HUES48 (cell line): Measurements from ENCODE around the gene ZNF557.
"Not testable (repeated sequence)": the region's sequence is repeated elsewhere in the genome, so short reads cannot be mapped to it uniquely, and the experiment has no call there.

Experiments used
- H3K27ac ChIP-seq: one replicate; pipeline ENCODE4 v1.7.0; 2013; ENCODE audit warnings: low read depth, low read length, inconsistent platforms
- H3K27me3 ChIP-seq: 2 replicates; pipeline ENCODE4 v1.6.1; 2013; ENCODE audit warnings: mild to moderate bottlenecking, low read length; ENCODE audit not compliant: control insufficient read depth, insufficient read depth
- H3K36me3 ChIP-seq: 2 replicates; pipeline ENCODE4 v1.6.1; 2013; ENCODE audit warnings: low read length; ENCODE audit not compliant: control insufficient read depth, insufficient read depth
- H3K4me1 ChIP-seq: 2 replicates; pipeline ENCODE4 v1.6.1; 2013; ENCODE audit warnings: mild to moderate bottlenecking, low read length; ENCODE audit not compliant: control insufficient read depth, insufficient read depth
- H3K4me3 ChIP-seq: 2 replicates; pipeline ENCODE4 v1.5.1; 2013; ENCODE audit warnings: mild to moderate bottlenecking, low read depth, low read length
- H3K9ac ChIP-seq: 2 replicates; pipeline ENCODE4 v1.6.1; 2013; ENCODE audit warnings: mild to moderate bottlenecking, low read depth, low read length, moderate library complexity
- H3K9me3 ChIP-seq: 2 replicates; pipeline ENCODE4 v1.6.1; 2013; ENCODE audit warnings: low read length; ENCODE audit not compliant: control insufficient read depth, insufficient read depth

Gene ZNF557

DNA sequence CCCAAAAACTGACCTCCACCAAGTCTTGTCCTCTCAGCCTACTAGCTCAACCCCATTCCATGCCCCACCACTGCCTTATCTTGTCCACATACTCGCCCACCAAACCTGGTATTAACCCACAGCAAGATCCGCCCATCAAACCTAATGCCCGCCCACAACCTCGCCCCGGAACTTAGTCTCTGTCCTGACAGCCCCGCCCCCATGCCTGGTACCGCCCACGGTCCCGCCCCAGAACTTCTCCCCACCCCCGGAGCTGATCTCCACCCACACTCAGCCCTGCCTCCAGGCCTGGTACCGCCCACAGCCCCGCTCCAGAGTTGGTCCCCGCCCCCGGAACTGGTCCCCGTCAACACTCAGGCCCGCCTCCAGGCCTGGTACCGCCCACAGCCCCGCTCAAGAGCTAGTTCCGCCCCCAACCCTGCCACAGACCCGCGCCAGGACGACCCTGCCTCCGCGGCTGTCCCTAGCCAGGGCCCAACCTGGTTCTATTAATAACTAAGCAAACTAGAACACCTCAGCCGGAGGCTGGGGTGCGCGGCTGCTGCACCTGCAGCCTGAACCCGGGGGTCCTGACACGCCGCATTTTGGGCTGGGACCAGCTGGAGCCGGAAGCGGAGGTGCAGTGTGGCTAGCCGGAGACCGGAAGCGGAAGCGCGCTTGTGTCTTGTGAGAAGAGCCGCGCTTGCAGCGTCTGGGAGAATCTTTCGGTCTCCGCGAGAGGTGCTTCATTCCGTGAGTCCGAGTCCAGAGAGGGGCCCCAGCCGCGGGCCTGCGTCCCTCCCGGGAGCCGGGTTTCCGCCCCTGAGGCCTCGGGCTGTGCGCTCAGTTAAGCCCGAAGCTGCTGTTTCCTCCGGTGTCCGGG lies at the start of gene ZNF557:
TSS of gene ZNF557 (plus strand) at position 662 of the 862 bp plus-strand sequence. CDS start 5,372 bp downstream, outside the sequence.
- Histone ChIP-seq H3K9me3 (peaks cover 17% of the 10 kb centered on the region), H3K36me3 (peaks cover 22% of the 10 kb centered on the region), H3K27me3 (no peaks in the 10 kb centered on the region), H3K27ac (peak within 1 kb of the TSS; percentile 85), H3K9ac (peak within 1 kb of the TSS; percentile 62), H3K4me1 (peaks cover 4% of the 10 kb centered on the region; the same call in 1 of the 2 replicates), H3K4me3 (peak within 1 kb of the TSS; percentile 85)

DNA sequence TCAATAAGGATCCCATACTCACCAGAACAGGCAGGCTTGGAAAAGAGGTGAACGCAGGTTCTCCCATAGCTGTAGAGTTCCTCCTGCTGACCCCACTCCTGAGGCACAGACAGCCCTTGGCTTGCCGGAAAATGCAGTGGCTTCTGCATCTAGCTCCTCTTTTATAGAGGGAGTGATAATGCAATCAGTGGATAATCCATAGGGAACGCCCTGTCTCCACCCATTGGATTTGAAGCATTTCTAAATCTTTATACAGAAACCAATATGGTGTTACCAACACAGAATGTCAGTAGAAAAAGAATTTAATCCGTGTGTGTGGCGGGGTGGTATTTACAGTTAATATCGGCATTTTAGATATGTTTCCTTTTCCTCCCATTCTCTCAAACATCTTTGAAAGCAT lies 48.2 kb upstream of the ZNF557 start, which contains the start of gene MBD3L2B:
TSS of gene MBD3L2B (minus strand) at position 101 of the 400 bp plus-strand sequence. CDS start at position 67, 34 bp downstream.
- not testable (repeated sequence) for H3K36me3 ChIP-seq, H3K27me3 ChIP-seq, H3K27ac ChIP-seq, H3K4me1 ChIP-seq, H3K9ac ChIP-seq, H3K4me3 ChIP-seq
- H3K9me3 ChIP-seq: peaks cover 17% of the 10 kb centered on the region

DNA sequence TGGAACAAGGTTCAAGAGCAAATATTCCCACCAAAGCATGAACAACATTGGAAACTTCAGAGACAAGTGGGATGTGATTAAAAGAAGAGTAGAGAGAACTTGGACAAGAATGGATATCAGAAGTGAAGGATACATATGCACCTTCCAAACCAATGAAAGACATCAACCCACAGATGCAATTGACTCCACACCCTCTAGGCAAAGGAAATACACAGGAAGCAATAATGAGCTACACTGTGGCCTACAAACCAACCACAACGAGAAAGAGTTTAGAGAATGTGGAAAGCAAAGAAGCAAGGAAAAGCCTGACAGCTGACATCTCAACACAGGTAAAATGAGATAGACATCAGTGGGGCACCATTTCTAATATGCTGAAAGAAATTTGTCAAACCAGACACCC lies 40.7 kb upstream of the ZNF557 start:
- H3K4me1 ChIP-seq, H3K4me3 ChIP-seq, H3K27ac ChIP-seq, H3K9me3 ChIP-seq, H3K9ac ChIP-seq, H3K36me3 ChIP-seq, H3K27me3 ChIP-seq: not testable (repeated sequence)

DNA sequence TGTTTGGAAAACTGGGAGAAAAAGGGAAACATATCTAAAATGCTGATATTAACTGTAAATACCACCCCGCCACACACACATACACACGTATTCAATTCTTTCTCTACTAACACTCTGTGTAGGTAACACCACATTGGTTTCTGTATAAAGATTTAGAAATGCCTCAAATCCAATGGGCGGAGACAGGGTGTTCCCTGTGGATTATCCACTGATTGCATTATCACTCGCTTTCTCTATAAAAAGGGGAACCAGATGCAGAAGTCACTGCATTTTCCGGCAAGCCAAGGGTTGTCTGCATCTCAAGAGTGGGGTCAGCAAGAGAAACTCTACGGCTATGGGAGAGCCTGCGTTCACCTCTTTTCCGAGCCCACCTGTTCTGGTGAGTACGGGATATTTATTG lies 39.2 kb upstream of the ZNF557 start, which contains the start of gene MBD3L5:
TSS of gene MBD3L5 (plus strand) at position 301 of the 400 bp plus-strand sequence. CDS start at position 335, 34 bp downstream.
- not testable (repeated sequence) for H3K27me3 ChIP-seq, H3K4me1 ChIP-seq, H3K27ac ChIP-seq, H3K4me3 ChIP-seq, H3K9me3 ChIP-seq, H3K9ac ChIP-seq, H3K36me3 ChIP-seq

DNA sequence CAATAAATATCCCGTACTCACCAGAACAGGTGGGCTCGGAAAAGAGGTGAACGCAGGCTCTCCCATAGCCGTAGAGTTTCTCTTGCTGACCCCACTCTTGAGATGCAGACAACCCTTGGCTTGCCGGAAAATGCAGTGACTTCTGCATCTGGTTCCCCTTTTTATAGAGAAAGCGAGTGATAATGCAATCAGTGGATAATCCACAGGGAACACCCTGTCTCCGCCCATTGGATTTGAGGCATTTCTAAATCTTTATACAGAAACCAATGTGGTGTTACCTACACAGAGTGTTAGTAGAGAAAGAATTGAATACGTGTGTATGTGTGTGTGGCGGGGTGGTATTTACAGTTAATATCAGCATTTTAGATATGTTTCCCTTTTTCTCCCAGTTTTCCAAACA lies 29.4 kb upstream of the ZNF557 start, which contains the start of gene MBD3L4:
TSS of gene MBD3L4 (minus strand) at position 101 of the 400 bp plus-strand sequence. CDS start at position 66, 35 bp downstream.
- not testable (repeated sequence) for H3K4me1 ChIP-seq, H3K4me3 ChIP-seq, H3K27ac ChIP-seq, H3K27me3 ChIP-seq, H3K9ac ChIP-seq, H3K9me3 ChIP-seq, H3K36me3 ChIP-seq

DNA sequence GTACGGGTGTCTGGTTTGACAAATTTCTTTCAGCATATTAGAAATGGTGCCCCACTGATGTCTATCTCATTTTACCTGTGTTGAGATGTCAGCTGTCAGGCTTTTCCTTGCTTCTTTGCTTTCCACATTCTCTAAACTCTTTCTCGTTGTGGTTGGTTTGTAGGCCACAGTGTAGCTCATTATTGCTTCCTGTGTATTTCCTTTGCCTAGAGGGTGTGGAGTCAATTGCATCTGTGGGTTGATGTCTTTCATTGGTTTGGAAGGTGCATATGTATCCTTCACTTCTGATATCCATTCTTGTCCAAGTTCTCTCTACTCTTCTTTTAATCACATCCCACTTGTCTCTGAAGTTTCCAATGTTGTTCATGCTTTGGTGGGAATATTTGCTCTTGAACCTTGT lies 27.9 kb upstream of the ZNF557 start:
- H3K27me3 ChIP-seq, H3K36me3 ChIP-seq, H3K9me3 ChIP-seq, H3K4me3 ChIP-seq, H3K27ac ChIP-seq, H3K9ac ChIP-seq, H3K4me1 ChIP-seq: not testable (repeated sequence)

DNA sequence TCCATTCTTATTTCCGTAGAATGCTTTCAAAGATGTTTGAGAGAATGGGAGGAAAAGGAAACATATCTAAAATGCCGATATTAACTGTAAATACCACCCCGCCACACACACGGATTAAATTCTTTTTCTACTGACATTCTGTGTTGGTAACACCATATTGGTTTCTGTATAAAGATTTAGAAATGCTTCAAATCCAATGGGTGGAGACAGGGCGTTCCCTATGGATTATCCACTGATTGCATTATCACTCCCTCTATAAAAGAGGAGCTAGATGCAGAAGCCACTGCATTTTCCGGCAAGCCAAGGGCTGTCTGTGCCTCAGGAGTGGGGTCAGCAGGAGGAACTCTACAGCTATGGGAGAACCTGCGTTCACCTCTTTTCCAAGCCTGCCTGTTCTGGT lies 20.5 kb upstream of the ZNF557 start, which contains the start of gene MBD3L2:
TSS of gene MBD3L2 (plus strand) at position 301 of the 400 bp plus-strand sequence. CDS start at position 354, 53 bp downstream.
- not testable (repeated sequence) for H3K27me3 ChIP-seq, H3K36me3 ChIP-seq, H3K27ac ChIP-seq, H3K9ac ChIP-seq, H3K4me1 ChIP-seq, H3K9me3 ChIP-seq, H3K4me3 ChIP-seq

DNA sequence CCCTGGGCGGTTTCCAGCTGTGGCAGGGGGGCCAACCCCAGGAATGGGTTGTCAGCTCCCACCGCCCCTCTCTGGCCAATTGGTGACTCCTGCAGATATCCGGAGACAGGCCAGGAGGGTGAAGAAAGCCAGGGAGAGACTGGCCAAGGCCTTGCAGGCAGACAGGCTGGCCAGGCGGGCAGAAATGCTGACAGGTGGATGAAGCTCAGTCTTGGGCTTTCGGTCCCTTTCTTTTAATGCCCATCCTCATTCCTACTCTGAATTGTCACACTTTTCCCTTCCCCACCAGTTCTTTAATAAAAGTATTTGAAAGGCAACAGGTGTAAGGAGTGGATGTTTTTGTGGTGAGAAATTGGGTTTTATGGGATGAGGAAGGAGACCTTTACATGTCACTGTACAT lies 18.1 kb upstream of the ZNF557 start:
- H3K4me1 ChIP-seq, H3K27me3 ChIP-seq, H3K36me3 ChIP-seq, H3K9me3 ChIP-seq, H3K9ac ChIP-seq, H3K27ac ChIP-seq, H3K4me3 ChIP-seq: not testable (repeated sequence)

DNA sequence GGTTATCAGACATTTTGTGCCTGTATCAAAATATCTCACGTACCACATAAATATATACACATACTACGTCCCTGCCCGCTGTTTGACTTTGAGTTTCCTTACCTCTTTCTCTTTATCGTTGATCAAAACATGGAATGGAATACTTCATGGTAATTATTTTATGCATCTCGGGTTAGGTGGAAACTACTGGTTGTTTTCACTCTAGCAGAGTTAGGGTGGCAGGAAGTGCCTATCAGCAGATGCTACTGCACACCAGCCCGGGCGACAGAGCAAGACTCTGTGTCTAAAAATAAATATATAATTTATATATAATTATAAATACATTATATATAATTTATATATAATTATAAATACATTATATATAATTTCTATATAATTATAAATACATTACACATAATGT lies 16.6 kb upstream of the ZNF557 start:
- not testable (repeated sequence) for H3K9ac ChIP-seq, H3K27me3 ChIP-seq, H3K4me3 ChIP-seq, H3K27ac ChIP-seq, H3K4me1 ChIP-seq, H3K36me3 ChIP-seq, H3K9me3 ChIP-seq

DNA sequence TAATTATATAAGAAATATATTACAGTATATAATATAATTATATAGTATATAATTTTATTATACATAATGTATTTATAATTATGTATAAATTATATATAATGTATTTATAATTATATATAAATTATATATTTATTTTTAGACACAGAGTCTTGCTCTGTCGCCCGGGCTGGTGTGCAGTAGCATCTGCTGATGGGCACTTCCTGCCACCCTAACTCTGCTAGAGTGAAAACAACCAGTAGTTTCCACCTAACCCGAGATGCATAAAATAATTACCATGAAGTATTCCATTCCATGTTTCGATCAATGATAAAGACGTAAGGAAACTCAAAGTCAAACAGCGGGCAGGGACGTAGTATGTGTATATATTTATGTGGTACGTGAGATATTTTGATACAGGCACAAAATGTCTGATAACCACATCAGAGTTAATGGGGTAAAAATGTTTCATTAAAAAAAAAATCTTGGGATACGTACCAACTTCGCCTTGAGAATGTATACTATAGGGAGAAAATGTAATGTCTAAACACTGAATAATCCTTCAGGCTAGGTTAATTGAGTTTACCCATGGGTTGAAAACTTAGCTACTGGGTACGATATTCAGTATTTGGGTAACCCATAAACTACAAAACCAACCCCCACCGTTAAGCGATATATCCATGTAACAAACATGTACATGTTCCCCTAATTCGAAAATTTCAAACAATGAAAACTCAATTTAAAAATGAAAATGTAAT lies 14.7 kb upstream of the ZNF557 start:
- H3K9me3 ChIP-seq, H3K36me3 ChIP-seq, H3K27ac ChIP-seq, H3K4me1 ChIP-seq, H3K4me3 ChIP-seq, H3K27me3 ChIP-seq, H3K9ac ChIP-seq: not testable (repeated sequence)

DNA sequence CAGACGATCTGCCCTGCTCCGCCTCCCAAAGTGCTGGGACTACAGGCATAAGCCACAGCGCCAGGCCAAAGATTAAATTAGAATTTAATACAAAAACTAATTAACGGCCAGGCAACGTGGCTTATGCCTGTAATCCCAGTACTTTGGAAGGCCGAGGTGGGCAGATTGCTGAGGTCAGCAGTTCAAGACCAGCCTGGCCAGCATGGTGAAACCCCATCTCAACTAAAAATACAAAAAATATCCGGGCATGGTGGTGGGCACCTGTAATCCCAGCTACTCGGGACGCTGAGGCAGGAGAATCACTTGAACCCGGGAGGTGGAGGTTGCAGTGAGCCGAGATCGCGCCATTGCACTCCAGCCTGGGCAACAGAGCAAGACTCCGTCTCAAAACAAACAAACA lies 13.8 kb upstream of the ZNF557 start:
- H3K9me3 ChIP-seq, H3K4me1 ChIP-seq, H3K9ac ChIP-seq, H3K36me3 ChIP-seq, H3K27me3 ChIP-seq, H3K27ac ChIP-seq, H3K4me3 ChIP-seq: not testable (repeated sequence)
